ENCODE measurements around the gene SPDYE3.
"Not testable (repeated sequence)": the region's sequence is repeated elsewhere in the genome, so short reads cannot be mapped to it uniquely, and the experiment has no call there.

SPDYE3 gene

DNA sequence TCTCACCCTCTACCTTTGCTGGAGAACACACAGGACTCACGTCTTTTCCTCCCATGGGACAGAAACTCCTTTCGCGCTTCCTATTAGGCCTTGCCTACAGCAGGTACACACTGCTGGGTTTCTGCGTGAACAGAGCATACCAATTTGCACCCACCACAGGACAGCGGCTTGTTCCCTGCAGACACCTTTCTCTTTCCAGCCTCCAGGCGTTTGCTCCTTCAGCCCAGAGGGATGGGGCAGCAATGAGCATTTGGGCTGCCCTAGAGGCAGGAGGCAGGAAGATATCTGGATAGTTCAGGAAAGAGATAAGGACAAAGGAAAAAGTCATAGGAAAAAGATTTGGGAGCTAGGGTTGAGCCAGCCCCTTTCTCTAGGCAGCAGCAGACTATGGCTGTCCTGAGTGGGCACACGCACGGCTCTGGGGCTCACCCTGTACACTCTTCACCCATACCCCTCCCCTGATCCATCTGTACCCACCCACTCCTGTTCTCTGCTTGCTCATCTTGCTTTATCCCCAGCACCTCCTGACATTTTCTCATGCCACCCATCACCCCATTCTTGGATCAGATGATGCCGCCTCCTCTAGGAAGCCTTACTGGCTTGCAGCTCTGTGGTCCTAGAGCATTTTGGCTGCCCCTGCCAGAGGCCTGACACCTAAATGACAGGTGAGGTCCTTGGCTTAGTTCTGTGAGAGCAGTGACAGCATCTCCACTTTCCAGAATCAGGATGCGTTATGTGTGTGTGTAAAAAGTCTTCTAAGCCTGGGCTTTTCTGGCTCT is 40.7 kb upstream of the SPDYE3 start:
- H2AFZ ChIP-seq (ENCODE audit: low read length), result no peak overlapping the region
- peaks cover 32% of the 10 kb centered on the region; the same call in 1 of the 2 replicates for H3K79me2 ChIP-seq (ENCODE audit: insufficient read depth, low read length)
- no peaks in the 10 kb centered on the region for H3F3A ChIP-seq (ENCODE audit: low read depth)
- no peak overlapping the region for H3K9ac ChIP-seq (ENCODE audit: low read depth, low read length, poor library complexity, severe bottlenecking)
- H3K4me2 ChIP-seq (ENCODE audit: low read depth, low read length, poor library complexity, severe bottlenecking), result no peak overlapping the region
- peaks cover 10% of the 10 kb centered on the region for H3K4me1 ChIP-seq (ENCODE audit: insufficient read depth, low read length, poor library complexity, severe bottlenecking)
- H3K9me3 ChIP-seq (ENCODE audit: insufficient read depth, low read depth, low read length), result no peaks in the 10 kb centered on the region
- H3K9me2 ChIP-seq (replicated peaks; ENCODE audit: low read depth, low read length), result no peaks in the 10 kb centered on the region
- no peaks in the 10 kb centered on the region for H4K20me1 ChIP-seq (ENCODE audit: insufficient read depth, low read length, poor library complexity, severe bottlenecking)
- no peaks in the 10 kb centered on the region for H3K36me3 ChIP-seq (ENCODE audit: insufficient read depth, low read length)
- no peak overlapping the region for H3K4me3 ChIP-seq (ENCODE audit: low read length, poor library complexity, severe bottlenecking)
- H3K27me3 ChIP-seq (ENCODE audit: insufficient read depth, low read length, poor library complexity, severe bottlenecking), result no peaks in the 10 kb centered on the region
- no peak for TF ChIP-seq EZH2phosphoT487 (IDR thresholded peaks at IDR 0.05; ENCODE audit: borderline replicate concordance)

GRCh38 chr7:100267648-100268047 is 39.9 kb upstream of the SPDYE3 start:
- H3K9ac ChIP-seq (ENCODE audit: low read depth, low read length, poor library complexity, severe bottlenecking), result no peak overlapping the region
- no peaks in the 10 kb centered on the region for H3K36me3 ChIP-seq (ENCODE audit: insufficient read depth, low read length)
- peaks cover 10% of the 10 kb centered on the region for H3K4me1 ChIP-seq (ENCODE audit: insufficient read depth, low read length, poor library complexity, severe bottlenecking)
- no peaks in the 10 kb centered on the region for H3K27me3 ChIP-seq (ENCODE audit: insufficient read depth, low read length, poor library complexity, severe bottlenecking)
- H3K4me2 ChIP-seq (ENCODE audit: low read depth, low read length, poor library complexity, severe bottlenecking), result no peak overlapping the region
- H4K20me1 ChIP-seq (ENCODE audit: insufficient read depth, low read length, poor library complexity, severe bottlenecking), result no peaks in the 10 kb centered on the region
- peaks cover 32% of the 10 kb centered on the region; the same call in 1 of the 2 replicates for H3K79me2 ChIP-seq (ENCODE audit: insufficient read depth, low read length)
- no peaks in the 10 kb centered on the region for H3K9me2 ChIP-seq (replicated peaks; ENCODE audit: low read depth, low read length)
- no peak overlapping the region for H3K4me3 ChIP-seq (ENCODE audit: low read length, poor library complexity, severe bottlenecking)
- no peaks in the 10 kb centered on the region for H3K9me3 ChIP-seq (ENCODE audit: insufficient read depth, low read depth, low read length)
- H2AFZ ChIP-seq (ENCODE audit: low read length), result no peak overlapping the region
- no peaks in the 10 kb centered on the region for H3F3A ChIP-seq (ENCODE audit: low read depth)
- TF ChIP-seq CTCF (conservative IDR thresholded peaks at IDR 0.05; ENCODE audit: low read length), result no peak

- H3K4me2 ChIP-seq (ENCODE audit: low read depth, low read length, poor library complexity, severe bottlenecking); H4K20me1 ChIP-seq (ENCODE audit: insufficient read depth, low read length, poor library complexity, severe bottlenecking); H3K9ac ChIP-seq (ENCODE audit: low read depth, low read length, poor library complexity, severe bottlenecking); H3K9me3 ChIP-seq (ENCODE audit: insufficient read depth, low read depth, low read length); H2AFZ ChIP-seq (ENCODE audit: low read length); H3K4me3 ChIP-seq (ENCODE audit: low read length, poor library complexity, severe bottlenecking); H3K27me3 ChIP-seq (ENCODE audit: insufficient read depth, low read length, poor library complexity, severe bottlenecking); H3F3A ChIP-seq (ENCODE audit: low read depth); H3K36me3 ChIP-seq (ENCODE audit: insufficient read depth, low read length); H3K9me2 ChIP-seq (replicated peaks; ENCODE audit: low read depth, low read length): not testable (repeated sequence)
- Histone ChIP-seq H3K4me1 (ENCODE audit: insufficient read depth, low read length, poor library complexity, severe bottlenecking) (peaks cover 10% of the 10 kb centered on the region), H3K79me2 (ENCODE audit: insufficient read depth, low read length) (peaks cover 32% of the 10 kb centered on the region; the same call in 1 of the 2 replicates)
Observed at GRCh38 chr7:100268882-100269281, 38.6 kb upstream of the SPDYE3 start.

DNA sequence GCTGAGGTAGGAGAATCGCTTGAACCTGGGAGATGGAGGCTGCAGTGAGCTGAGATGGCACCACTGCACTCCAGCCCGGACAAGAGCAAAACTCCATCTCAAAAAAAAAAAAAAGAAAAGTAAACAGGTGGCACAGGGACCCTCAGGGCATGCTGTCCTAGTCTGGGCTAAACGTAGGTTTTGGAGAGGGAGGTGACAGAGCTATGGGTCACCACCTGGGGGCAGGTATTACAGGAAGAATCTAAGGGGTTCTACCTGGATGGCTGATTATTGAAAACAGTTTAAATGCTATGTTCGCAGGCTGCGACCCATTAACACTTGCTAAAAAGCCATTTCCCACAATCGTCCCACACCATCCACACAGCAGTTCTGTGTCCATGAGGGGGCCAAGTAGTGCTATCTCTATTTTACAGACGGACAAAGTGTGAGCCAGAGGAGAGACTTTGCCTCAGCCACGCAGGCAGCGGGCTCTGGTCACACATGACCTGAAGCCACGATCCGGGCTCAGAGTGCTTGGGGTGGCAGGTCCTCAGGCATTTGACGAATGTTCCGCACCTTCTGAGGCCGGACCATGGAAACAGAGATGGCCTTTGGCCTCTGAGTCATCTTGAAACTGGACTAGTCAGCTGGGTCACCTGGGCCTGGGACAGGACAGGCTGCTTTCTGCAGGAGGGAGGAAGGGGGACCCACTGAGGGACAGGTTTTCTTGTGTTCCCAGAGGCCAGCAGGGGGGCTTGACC is 38.0 kb upstream of the SPDYE3 start:
- H3K79me2 ChIP-seq (ENCODE audit: insufficient read depth, low read length), result peaks cover 32% of the 10 kb centered on the region; the same call in 1 of the 2 replicates
- not testable (repeated sequence) for H4K20me1 ChIP-seq (ENCODE audit: insufficient read depth, low read length, poor library complexity, severe bottlenecking); H3K9me2 ChIP-seq (replicated peaks; ENCODE audit: low read depth, low read length); H3F3A ChIP-seq (ENCODE audit: low read depth); H3K36me3 ChIP-seq (ENCODE audit: insufficient read depth, low read length); H3K27me3 ChIP-seq (ENCODE audit: insufficient read depth, low read length, poor library complexity, severe bottlenecking); H3K9ac ChIP-seq (ENCODE audit: low read depth, low read length, poor library complexity, severe bottlenecking); H2AFZ ChIP-seq (ENCODE audit: low read length); H3K9me3 ChIP-seq (ENCODE audit: insufficient read depth, low read depth, low read length)
- peak overlapping the region; percentile 79 for H3K4me2 ChIP-seq (ENCODE audit: low read depth, low read length, poor library complexity, severe bottlenecking)
- peaks cover 10% of the 10 kb centered on the region for H3K4me1 ChIP-seq (ENCODE audit: insufficient read depth, low read length, poor library complexity, severe bottlenecking)
- peak overlapping the region; percentile 13 for H3K4me3 ChIP-seq (ENCODE audit: low read length, poor library complexity, severe bottlenecking)

- peaks cover 32% of the 10 kb centered on the region; the same call in 1 of the 2 replicates for H3K79me2 ChIP-seq (ENCODE audit: insufficient read depth, low read length)
- not testable (repeated sequence) for H4K20me1 ChIP-seq (ENCODE audit: insufficient read depth, low read length, poor library complexity, severe bottlenecking); H3K27me3 ChIP-seq (ENCODE audit: insufficient read depth, low read length, poor library complexity, severe bottlenecking); H3K36me3 ChIP-seq (ENCODE audit: insufficient read depth, low read length); H3F3A ChIP-seq (ENCODE audit: low read depth); H3K9me2 ChIP-seq (replicated peaks; ENCODE audit: low read depth, low read length); H3K9me3 ChIP-seq (ENCODE audit: insufficient read depth, low read depth, low read length); H2AFZ ChIP-seq (ENCODE audit: low read length)
- H3K4me3 ChIP-seq (ENCODE audit: low read length, poor library complexity, severe bottlenecking), result peak overlapping the region; percentile 77
- H3K9ac ChIP-seq (ENCODE audit: low read depth, low read length, poor library complexity, severe bottlenecking), result peak overlapping the region; percentile 67
- peak overlapping the region; percentile 79 for H3K4me2 ChIP-seq (ENCODE audit: low read depth, low read length, poor library complexity, severe bottlenecking)
- peaks cover 10% of the 10 kb centered on the region for H3K4me1 ChIP-seq (ENCODE audit: insufficient read depth, low read length, poor library complexity, severe bottlenecking)
Observed at GRCh38 chr7:100270046-100270918, 37.2 kb upstream of the SPDYE3 start.
